22Rv1 (cell line): ENCODE data around the gene BMPR2.

Source experiments
- CTCF ChIP-seq: fragments of 450-650 bp; IDR thresholded peaks from 2 replicates; pipeline ENCODE4 v1.5.1; 2017; ENCODE audit warnings: mild to moderate bottlenecking
- ZFX ChIP-seq: fragments of 450-650 bp; IDR thresholded peaks from 2 replicates; pipeline ENCODE4 v1.6.1; 2017; ENCODE audit warnings: antibody characterized with exemption, borderline replicate concordance

GRCh38 chr2:202545931-202546330 is 169.8 kb downstream of the BMPR2 start:
- TF ChIP-seq CTCF: no peak
- no peak for TF ChIP-seq ZFX
